GM19438 (cell line): ENCODE measurements around the gene SLC6A2.
"Not testable (repeated sequence)": the region's sequence is repeated elsewhere in the genome, so short reads cannot be mapped to it uniquely, and the experiment has no call there.

Experiments
- ATAC-seq: cut with Tn5 transposase; IDR thresholded peaks from one replicate; pipeline ENCODE4 v1.9.1; 2021; ENCODE audit warnings: low read depth; ENCODE audit not compliant: unreplicated experiment

Gene SLC6A2

GRCh38 chr16:55703003-55704001 is 47.5 kb downstream of the SLC6A2 start:
- no peak for ATAC-seq

- no peak for ATAC-seq
Measured at GRCh38 chr16:55706739-55707384, 51.1 kb downstream of the SLC6A2 start.

GRCh38 chr16:55709801-55710200 is 54.0 kb downstream of the SLC6A2 start:
- ATAC-seq, result no peak

- no peak for ATAC-seq
Measured at GRCh38 chr16:55710466-55710865, 54.7 kb downstream of the SLC6A2 start.

GRCh38 chr16:55711959-55712876 is 56.4 kb downstream of the SLC6A2 start:
- ATAC-seq, result no peak

- ATAC-seq, result no peak
Measured at GRCh38 chr16:55713103-55713502, 57.3 kb downstream of the SLC6A2 start.

- ATAC-seq, result no peak
Measured at GRCh38 chr16:55717326-55717725, 61.5 kb downstream of the SLC6A2 start.

- ATAC-seq, result no peak
Measured at GRCh38 chr16:55725055-55725777, 69.4 kb downstream of the SLC6A2 start.

GRCh38 chr16:55728797-55729196 is 73.0 kb downstream of the SLC6A2 start:
- ATAC-seq, result no peak

- no peak for ATAC-seq
Measured at GRCh38 chr16:55730115-55730514, 74.3 kb downstream of the SLC6A2 start.

GRCh38 chr16:55732496-55732895 is 76.7 kb downstream of the SLC6A2 start:
- no peak for ATAC-seq

GRCh38 chr16:55734665-55735064 is 78.9 kb downstream of the SLC6A2 start:
- ATAC-seq, result no peak

- no peak for ATAC-seq
Measured at GRCh38 chr16:55735120-55735781, 79.5 kb downstream of the SLC6A2 start.

GRCh38 chr16:55736671-55737070 is 80.9 kb downstream of the SLC6A2 start:
- ATAC-seq, result no peak

- no peak for ATAC-seq
Measured at GRCh38 chr16:55737318-55737717, 81.5 kb downstream of the SLC6A2 start.

- no peak for ATAC-seq
Measured at GRCh38 chr16:55737966-55738365, 82.2 kb downstream of the SLC6A2 start.

- no peak for ATAC-seq
Measured at GRCh38 chr16:55746081-55746480, 90.3 kb downstream of the SLC6A2 start.

GRCh38 chr16:55747785-55748184 is 92.0 kb downstream of the SLC6A2 start:
- no peak for ATAC-seq

- not testable (repeated sequence) for ATAC-seq
Measured at GRCh38 chr16:55752465-55753144, 96.8 kb downstream of the SLC6A2 start.
